Measurements from ENCODE around the gene GSG1L. TPM values are rescaled to one million over a fixed set of nuclear protein-coding genes. Genes with fewer than 3 reads are reported as not detected.

Gene GSG1L
- total and polyA plus RNA-seq, 2 of the 13 experiments (the other 11 are each of a cell fraction or from before 2014, with no cell fraction given), result not detected

GRCh38 chr16:27841911-27842310, 221.6 kb downstream of the GSG1L start:
- H3K27me3 ChIP-seq (ENCODE audit: control insufficient read depth in 1 of 2, insufficient read depth in 2 of 2, low read length in 2 of 2), result peaks cover 5 to 36% of the 10 kb centered on the region in 2 experiments; a peak in 3 of 5 replicates
- H3K4me3 ChIP-seq (replicated peaks in 1 of 3; ENCODE audit: insufficient read depth in 1 of 3, low read depth in 2 of 3, low read length in 3 of 3), result no peak overlapping the region
- no peaks in the 10 kb centered on the region for H3K79me2 ChIP-seq (ENCODE audit: insufficient read depth, low read length)
- ChIA-PET POLR2A (no interaction called here), CTCF (ENCODE audit: low intra/inter-chr PET ratio, low total read pairs) (no interaction called here)
- in situ Hi-C loops (cut with HindIII; ENCODE audit: extremely low pct_ligation_motif_present, low pct_unique_long_range_greater_than_20kb) (no loop called here), intact Hi-C loops (cut with micrococcal nuclease; ENCODE audit: unreplicated experiment) (no loop called here)
- H3K4me1 ChIP-seq (ENCODE audit: insufficient read depth, low read length), result no peaks in the 10 kb centered on the region
- 65% methylated on average over 24 of the region's 24 CpGs for WGBS (ENCODE audit: low lambda C conversion rate)
- H4K20me1 ChIP-seq (ENCODE audit: insufficient read depth, low read length), result no peaks in the 10 kb centered on the region
- TF ChIP-seq SOX5 (CRISPR knock-in tag; IDR thresholded peaks at IDR 0.05; ENCODE audit: borderline replicate concordance) (no peak), AGO1 (IDR thresholded peaks at IDR 0.05; ENCODE audit: low read depth, low read length, poor library complexity, severe bottlenecking) (no peak), GZF1 (CRISPR knock-in tag; IDR thresholded peaks at IDR 0.05) (no peak), MEIS2 (CRISPR knock-in tag; IDR thresholded peaks at IDR 0.05) (no peak), HNF4G (IDR thresholded peaks at IDR 0.05; ENCODE audit: borderline replicate concordance, low read depth, low read length) (no peak), HNF4G (CRISPR knock-in tag; IDR thresholded peaks at IDR 0.05; ENCODE audit: borderline replicate concordance, low read depth) (no peak), ZNF121 (CRISPR knock-in tag; IDR thresholded peaks at IDR 0.05) (no peak), TBL1XR1 (IDR thresholded peaks at IDR 0.05; ENCODE audit: borderline replicate concordance, low read length, partially characterized antibody) (no peak), ZNF331 (CRISPR knock-in tag; IDR thresholded peaks at IDR 0.05) (no peak), GRHL1 (CRISPR knock-in tag; conservative IDR thresholded peaks at IDR 0.05) (no peak), ATF5 (CRISPR knock-in tag; IDR thresholded peaks at IDR 0.05; ENCODE audit: low read depth) (no peak), PRDM10 (CRISPR knock-in tag; IDR thresholded peaks at IDR 0.05; ENCODE audit: low read depth) (no peak), ZNF543 (CRISPR knock-in tag; IDR thresholded peaks at IDR 0.05) (no peak), ZNF275 (CRISPR knock-in tag; IDR thresholded peaks at IDR 0.05; ENCODE audit: borderline replicate concordance) (no peak), CTCF (CRISPR knock-in tag; IDR thresholded peaks at IDR 0.05) (no peak), ZNF180 (CRISPR knock-in tag; IDR thresholded peaks at IDR 0.05; ENCODE audit: borderline replicate concordance, low read depth) (no peak)
- DNase-seq (ENCODE audit: low spot score) (no peak), ATAC-seq (no peak), FAIRE-seq (no peak)
- no peak overlapping the region for H3K27ac ChIP-seq (ENCODE audit: extremely low read length, insufficient read depth, low read length)
- H3K9ac ChIP-seq (ENCODE audit: insufficient read depth, low read depth, low read length), result no peak overlapping the region
- no peaks in the 10 kb centered on the region; the same call in 1 of the 2 replicates for H3K9me3 ChIP-seq (ENCODE audit: low read length)
- no peaks in the 10 kb centered on the region for H3K36me3 ChIP-seq (replicated peaks in 1 of 2; ENCODE audit: control insufficient read depth in 1 of 2, insufficient read depth in 2 of 2, low read length in 2 of 2)
- BruUV-seq (replicated peaks), result no TSS peak
- no peak overlapping the region for H3K4me2 ChIP-seq (ENCODE audit: low read depth, low read length)
- no peak overlapping the region for H2AFZ ChIP-seq (ENCODE audit: low read length)

Measured in HepG2 (cell line).